GM12801 (cell line): ENCODE results near the gene PTGDS.

Experiments used
- TF ChIP-seq, protein P1 (sequence below): IDR thresholded peaks from one replicate; pipeline ENCODE4 v1.5.1; 2011; ENCODE audit warnings: control low read depth; ENCODE audit not compliant: insufficient read length; ENCODE audit errors: extremely low read depth

The PTGDS gene

DNA sequence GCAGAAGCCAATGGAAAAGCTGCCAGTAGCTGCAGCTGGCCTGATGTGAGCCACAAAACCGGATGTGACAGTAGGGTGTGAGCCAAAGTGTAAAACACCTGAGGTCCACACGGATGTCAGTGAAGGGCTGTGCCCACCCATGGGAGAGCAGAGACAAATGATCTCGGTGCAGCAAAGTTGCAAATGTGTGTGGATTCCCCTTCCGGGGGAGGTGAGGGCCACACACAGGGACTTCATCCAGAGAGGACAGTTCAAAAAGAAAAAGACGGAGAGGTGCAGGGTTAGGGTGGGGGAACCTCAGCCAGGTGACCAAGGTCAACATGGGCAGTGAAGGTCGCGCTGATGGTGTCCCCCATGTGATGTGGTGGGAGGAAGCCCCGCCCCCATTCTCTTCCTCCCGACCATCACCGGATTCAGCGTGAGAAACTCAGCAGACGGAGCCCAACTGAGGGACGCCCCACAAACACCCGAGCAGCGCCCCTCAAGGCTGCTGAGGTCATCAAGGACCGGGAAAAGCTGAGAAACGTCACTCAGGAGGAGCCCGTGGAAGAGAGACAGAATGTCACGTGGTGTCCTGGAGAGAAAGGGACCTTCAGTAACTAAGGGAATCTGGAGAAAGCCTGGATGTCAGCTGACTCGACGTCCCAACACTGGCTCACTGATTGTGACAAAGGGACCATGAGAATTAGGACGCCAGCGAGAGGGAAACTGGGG is 11.4 kb upstream of the PTGDS start:
- TF ChIP-seq, protein P1, sequence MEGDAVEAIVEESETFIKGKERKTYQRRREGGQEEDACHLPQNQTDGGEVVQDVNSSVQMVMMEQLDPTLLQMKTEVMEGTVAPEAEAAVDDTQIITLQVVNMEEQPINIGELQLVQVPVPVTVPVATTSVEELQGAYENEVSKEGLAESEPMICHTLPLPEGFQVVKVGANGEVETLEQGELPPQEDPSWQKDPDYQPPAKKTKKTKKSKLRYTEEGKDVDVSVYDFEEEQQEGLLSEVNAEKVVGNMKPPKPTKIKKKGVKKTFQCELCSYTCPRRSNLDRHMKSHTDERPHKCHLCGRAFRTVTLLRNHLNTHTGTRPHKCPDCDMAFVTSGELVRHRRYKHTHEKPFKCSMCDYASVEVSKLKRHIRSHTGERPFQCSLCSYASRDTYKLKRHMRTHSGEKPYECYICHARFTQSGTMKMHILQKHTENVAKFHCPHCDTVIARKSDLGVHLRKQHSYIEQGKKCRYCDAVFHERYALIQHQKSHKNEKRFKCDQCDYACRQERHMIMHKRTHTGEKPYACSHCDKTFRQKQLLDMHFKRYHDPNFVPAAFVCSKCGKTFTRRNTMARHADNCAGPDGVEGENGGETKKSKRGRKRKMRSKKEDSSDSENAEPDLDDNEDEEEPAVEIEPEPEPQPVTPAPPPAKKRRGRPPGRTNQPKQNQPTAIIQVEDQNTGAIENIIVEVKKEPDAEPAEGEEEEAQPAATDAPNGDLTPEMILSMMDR: no peak

DNA sequence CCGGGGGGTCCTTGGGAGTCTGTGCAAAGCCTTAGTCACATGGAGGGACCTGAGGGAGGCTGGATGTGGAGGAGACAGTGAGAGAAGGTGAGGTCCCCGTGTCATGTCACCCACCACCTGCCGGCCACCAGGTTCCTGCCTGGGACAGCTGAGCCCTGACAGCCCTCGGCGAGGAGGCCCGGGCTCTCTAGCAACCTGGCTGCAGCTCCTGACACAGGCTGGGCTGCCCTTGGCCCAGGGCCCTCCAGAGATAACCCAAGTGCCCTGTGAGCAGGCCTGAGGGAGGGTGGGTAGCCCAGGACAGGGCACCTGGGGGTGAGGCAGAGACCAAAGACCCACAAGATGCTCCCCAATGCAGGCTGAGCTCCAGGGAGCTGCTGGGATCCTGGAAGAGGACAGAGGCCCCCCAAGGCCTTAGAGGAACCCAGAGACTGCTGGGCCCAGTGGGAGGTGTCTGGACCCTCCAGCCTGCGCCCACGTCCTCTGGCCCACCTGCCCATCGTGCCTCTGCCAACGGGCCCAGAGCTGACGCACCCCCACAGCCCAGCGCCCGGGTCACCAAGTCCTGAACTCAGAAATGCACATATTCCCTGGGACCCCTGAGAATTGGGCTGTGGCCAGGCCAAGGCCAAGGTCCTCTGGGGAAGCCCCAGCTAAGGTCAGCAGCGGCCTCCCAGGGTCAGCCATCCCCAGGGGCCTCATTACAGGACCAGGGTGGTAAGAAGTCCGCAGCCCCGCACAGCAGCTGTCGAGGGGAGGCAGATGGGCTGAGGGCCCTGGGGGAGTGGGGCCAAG is 8.8 kb upstream of the PTGDS start:
- TF ChIP-seq, protein P1: no peak

DNA sequence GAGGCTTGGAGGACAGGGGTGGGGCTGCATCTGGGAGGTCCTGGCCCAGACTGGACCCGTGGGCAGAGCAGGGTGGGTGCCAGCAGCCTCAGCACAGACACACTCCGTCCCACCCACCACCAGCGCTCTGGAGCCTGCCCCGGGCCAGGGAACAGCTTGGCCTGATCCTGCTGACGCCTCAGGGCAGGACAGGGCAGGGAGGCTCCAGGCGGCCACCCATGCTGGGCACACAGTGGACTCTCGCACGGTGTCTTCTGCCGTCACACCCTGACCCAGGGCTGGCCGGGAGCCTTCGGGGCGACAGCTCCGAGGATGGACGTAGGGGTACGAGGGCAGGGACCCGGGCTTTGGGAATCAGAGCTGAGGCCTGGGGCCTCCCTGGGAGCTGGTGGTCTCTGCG is 8.2 kb upstream of the PTGDS start:
- TF ChIP-seq, protein P1: no peak

DNA sequence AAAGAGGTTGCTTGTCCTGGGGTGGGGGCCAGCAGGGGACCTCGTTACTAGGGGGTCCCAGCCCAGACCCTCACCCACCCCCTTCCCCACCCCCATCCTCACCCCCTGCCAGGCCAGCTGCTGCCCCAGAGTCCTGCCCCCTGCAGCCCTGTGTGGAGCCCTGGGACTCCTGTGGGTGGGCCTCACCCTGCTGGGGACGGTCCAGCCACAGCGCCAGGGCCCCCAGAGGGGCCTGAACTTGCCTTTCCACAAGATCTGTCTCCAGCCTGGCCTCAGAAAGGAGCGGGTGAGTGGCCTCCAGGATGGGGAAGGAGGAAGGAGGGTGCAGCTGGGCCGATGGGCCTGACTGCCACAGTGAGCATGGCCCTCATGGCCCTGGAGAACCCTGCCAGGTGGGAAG is 7.5 kb upstream of the PTGDS start:
- TF ChIP-seq, protein P1: no peak

DNA sequence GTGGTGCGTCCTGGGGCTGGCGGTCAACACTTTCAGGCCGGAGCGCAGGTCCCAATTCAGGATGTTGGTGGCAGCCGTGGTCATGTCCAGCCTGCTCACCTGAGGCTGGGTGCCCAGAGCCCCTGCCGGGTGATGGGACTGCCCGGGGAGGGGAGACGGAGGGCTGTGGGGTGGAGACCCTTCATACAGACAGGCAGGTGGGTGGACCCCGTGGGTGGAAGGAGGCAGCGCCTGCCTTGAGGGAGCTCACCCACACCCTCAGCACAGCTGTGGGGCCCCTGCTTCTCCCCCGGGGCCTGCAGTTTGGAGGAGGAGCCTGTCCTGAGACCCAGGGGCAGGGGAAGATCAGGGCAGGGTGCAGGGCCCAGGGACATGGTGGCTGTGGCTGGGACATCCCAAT is 6.9 kb upstream of the PTGDS start:
- TF ChIP-seq, protein P1: no peak

DNA sequence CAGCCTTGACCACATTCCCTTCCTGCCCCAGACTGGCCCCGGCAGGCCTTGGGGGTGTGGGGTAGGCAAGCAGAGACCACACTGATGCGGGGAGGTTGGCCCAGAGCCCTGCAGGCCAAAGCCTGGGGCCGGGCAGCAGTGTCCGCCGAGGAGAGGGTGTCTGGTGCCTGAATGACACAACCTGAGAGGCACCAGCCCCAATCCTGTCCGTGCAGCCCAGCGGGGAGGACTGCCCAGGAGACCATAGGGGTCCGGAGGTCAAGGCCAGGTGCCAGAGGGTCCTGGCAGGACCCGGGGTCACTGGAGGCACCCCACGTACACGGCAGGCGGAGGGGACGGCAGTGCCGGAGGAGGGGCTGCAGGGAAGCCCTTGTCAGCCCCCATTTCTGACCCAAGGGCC is 5.6 kb upstream of the PTGDS start:
- TF ChIP-seq, protein P1: no peak

DNA sequence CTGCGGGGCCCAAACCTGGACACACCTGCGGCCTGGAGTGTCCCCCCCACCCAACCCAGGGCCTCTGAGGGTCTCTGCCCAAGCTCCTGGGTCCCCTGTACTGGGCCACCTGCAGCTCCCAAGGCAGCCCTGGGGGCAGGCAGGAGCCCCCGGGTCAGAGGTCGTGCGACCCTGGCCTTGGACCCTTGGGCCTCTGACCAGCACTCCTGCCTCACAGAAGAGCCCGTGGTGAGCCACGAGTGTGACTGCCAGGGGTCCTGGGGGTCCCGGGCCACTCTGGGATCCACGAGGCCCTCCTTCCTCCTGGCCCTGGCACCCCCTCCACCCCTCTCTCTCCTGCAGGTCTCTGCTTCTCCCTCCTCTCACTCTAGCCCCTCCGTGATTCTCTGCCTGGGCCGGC is 5.0 kb upstream of the PTGDS start:
- TF ChIP-seq, protein P1: no peak
